Type B pancreatic cell (in vitro differentiated cells): ENCODE results near the gene RERE. TPM values are rescaled to one million over a fixed set of nuclear protein-coding genes. Genes with fewer than 3 reads are reported as not detected.
A peak's percentile ranks its signal among the peaks of the same experiment; 100 is the strongest.

Source experiments
- DNase-seq: peaks from one replicate; pipeline ENCODE4 v3.0.0; 2021; ENCODE audit warnings: mixed read lengths; ENCODE audit not compliant: unreplicated experiment; ENCODE audit errors: extremely low spot score
- H3K27ac Mint-ChIP-seq: 2 replicates; pipeline ENCODE4 v1.8.0; 2021; ENCODE audit warnings: mild to moderate bottlenecking, mixed read lengths
- H3K27me3 Mint-ChIP-seq: 2 replicates; pipeline ENCODE4 v1.8.0; 2021; ENCODE audit warnings: mixed read lengths
- H3K36me3 Mint-ChIP-seq: 2 replicates; pipeline ENCODE4 v1.8.0; 2021; ENCODE audit warnings: mixed read lengths
- H3K4me1 Mint-ChIP-seq: one replicate; pipeline ENCODE4 v1.8.0; 2021; ENCODE audit warnings: mixed read lengths; ENCODE audit not compliant: unreplicated experiment
- H3K4me3 Mint-ChIP-seq: 2 replicates; pipeline ENCODE4 v1.8.0; 2021; ENCODE audit warnings: mild to moderate bottlenecking, mixed read lengths
- H3K9me3 Mint-ChIP-seq: 2 replicates; pipeline ENCODE4 v1.8.0; 2021; ENCODE audit warnings: mixed read lengths
- CTCF ChIP-seq: fragments of 200-600 bp; sonication (generic); conservative IDR thresholded peaks from 2 replicates; pipeline ENCODE4 v1.5.0; 2021; ENCODE audit warnings: antibody characterized with exemption, mild to moderate bottlenecking
- total RNA-seq: library from RNA; stranded (reverse); gene quantifications from 2 replicates; pipeline ENCODE4 v1.2.1, GENCODE V29; 2021; ENCODE audit warnings: low replicate concordance

RERE gene
- total RNA-seq, 1 donor from 2014 or later, result 141 TPM

GRCh38 chr1:8462371-8462892, 355.0 kb downstream of the RERE start:
- Mint-ChIP-seq H3K9me3 (no peaks in the 10 kb centered on the region), H3K4me1 (peaks cover 78% of the 10 kb centered on the region), H3K27me3 (no peaks in the 10 kb centered on the region), H3K27ac (peak overlapping the region; percentile 46), H3K36me3 (peaks cover 29% of the 10 kb centered on the region), H3K4me3 (peak overlapping the region; percentile 18)
- no peak for TF ChIP-seq CTCF
- no peak for DNase-seq

- Mint-ChIP-seq H3K4me1 (peaks cover 78% of the 10 kb centered on the region), H3K4me3 (peak overlapping the region; percentile 18)
Observed at GRCh38 chr1:8461351-8462110, 355.9 kb downstream of the RERE start.

DNA sequence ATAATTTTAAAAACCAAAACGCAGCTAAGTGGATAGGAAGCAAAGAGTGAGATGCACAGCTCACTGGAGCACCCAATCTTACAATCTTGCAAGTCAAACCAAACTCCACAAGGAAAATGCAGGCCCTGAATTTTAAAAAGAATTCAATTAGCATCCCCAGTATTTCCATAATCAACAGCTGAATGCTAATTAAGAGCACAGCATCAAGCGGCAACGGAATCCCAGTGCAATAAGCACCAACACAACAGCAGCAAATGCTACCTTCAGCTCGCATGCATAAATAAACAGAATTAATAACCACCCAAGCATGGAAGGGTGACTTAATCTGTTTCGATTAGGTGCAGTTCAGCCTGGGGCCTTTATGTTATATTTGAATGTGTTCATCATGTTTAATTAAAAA, 356.7 kb downstream of the RERE start:
- Mint-ChIP-seq H3K4me1 (peaks cover 80% of the 10 kb centered on the region), H3K9me3 (no peaks in the 10 kb centered on the region), H3K36me3 (peaks cover 21% of the 10 kb centered on the region), H3K27me3 (no peaks in the 10 kb centered on the region), H3K27ac (no peak overlapping the region), H3K4me3 (no peak overlapping the region)
- TF ChIP-seq CTCF, result no peak
- DNase-seq, result no peak

More at GRCh38 chr1:8461351-8462110, 355.9 kb downstream of the RERE start:
- Mint-ChIP-seq H3K27ac (peak overlapping the region; percentile 77), H3K27me3 (no peaks in the 10 kb centered on the region), H3K9me3 (no peaks in the 10 kb centered on the region), H3K36me3 (peaks cover 22% of the 10 kb centered on the region)
- DNase-seq, result no peak
- no peak for TF ChIP-seq CTCF

DNA sequence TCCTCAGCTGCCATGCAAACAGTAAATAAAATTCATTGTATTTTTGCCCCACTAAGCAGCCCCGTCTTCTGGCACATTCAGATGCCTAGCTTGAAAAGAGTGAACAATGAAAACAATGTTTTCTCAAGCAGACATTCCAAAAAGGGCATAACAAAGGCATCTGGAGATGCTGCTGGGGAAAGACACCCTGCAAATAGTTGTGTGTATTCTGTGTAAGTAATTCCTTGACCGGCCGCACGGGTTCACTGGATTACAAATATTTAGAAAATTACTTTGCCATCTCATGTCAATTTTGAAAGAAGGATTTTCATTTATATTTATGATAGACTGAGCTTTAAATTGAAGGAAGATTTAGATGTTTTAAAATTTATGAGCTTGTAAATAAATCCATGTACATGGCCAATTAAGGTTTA, 357.3 kb downstream of the RERE start:
- H3K27ac Mint-ChIP-seq, result peak overlapping the region; percentile 56
- no peak for DNase-seq
- H3K4me1 Mint-ChIP-seq, result peaks cover 80% of the 10 kb centered on the region
- peak; percentile 71 for TF ChIP-seq CTCF
- no peak overlapping the region for H3K4me3 Mint-ChIP-seq
- H3K36me3 Mint-ChIP-seq, result peaks cover 23% of the 10 kb centered on the region
- no peaks in the 10 kb centered on the region for H3K27me3 Mint-ChIP-seq
- no peaks in the 10 kb centered on the region for H3K9me3 Mint-ChIP-seq

- no peak for DNase-seq
- H3K9me3 Mint-ChIP-seq, result no peaks in the 10 kb centered on the region
Observed at GRCh38 chr1:8458607-8459006, 358.8 kb downstream of the RERE start.

More at GRCh38 chr1:8458607-8459006, 358.8 kb downstream of the RERE start:
- Mint-ChIP-seq H3K27ac (peak overlapping the region; percentile 72), H3K36me3 (peaks cover 14% of the 10 kb centered on the region), H3K27me3 (no peaks in the 10 kb centered on the region), H3K4me1 (peaks cover 65% of the 10 kb centered on the region), H3K4me3 (no peak overlapping the region)
- TF ChIP-seq CTCF, result no peak
